HL-60/S4 treated with phorbol 12-myristate 13-acetate at 8.2 ng/mL for 4 days and 3 days (cell line): ENCODE measurements around the gene LIN54.
"Not testable (repeated sequence)": the region's sequence is repeated elsewhere in the genome, so short reads cannot be mapped to it uniquely, and the experiment has no call there.

ENCODE experiments used
- in situ Hi-C: fragments of 300-500 bp; cut with MboI; formaldehyde crosslinking; loops from 2 replicates; pipeline ENCODE4 v1.15.0; 2022; ENCODE audit warnings: low sequenced_read_pairs

Gene LIN54

DNA sequence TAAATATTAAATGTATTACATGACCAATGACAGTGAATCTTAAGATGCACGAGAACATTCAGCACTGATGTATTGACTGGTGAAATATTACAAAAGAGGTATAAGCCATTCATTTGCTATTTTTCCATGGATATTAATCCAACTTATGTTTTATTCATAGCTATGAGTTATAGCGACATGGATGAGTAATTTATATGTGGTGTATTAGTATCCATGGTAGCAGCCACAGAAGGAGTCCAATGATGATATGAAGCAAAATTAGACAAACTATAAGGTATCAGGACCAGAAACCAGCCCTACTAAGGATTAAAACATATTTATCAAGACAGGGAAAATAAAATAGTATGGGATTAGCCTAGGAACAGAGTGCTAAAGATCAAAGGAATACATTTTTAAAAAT lies 59.4 kb downstream of the LIN54 start:
- in situ Hi-C loops = no loop called here

DNA sequence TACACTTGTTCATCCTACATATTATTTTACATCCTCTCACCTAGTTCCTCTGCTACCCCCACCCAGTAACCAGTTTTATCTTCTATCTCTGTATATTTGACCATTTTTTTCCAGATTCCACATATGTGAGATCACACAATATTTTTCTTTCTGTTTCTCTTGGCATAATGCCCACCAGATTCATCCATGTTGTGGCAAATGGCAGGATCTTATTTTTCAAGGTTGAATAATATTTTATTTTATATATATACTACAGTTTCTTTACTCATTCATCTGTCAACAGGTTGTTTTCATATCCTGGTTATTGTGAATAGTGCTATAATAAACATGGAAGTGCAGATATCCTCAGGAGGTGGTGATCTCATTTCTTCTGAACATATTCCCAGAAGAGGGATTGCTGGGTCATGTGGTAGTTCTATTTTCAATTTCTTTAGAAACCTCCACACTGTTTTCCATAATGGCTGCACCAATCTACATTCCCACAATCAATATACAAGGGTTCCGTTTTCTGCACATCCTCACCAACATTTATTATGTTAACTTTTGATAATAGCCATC lies 61.9 kb downstream of the LIN54 start:
- in situ Hi-C loops = no loop called here

DNA sequence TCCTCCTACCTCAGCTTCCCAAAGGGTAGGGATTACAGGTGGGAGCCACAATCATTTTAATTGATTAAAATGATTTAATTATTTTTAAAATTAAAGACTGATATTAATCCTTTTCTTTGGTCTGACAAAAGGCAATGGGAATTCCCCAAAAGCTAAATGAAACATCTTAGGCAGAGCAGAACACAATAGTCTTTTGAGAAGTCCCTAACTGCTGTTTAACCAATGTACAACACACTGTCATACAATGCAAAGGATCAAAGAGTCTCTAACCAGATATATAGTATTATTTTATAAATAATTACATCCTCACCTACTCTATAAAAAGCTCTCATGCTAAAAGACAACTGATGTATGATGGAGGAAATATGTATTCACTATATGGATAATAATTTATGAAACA lies 63.1 kb downstream of the LIN54 start:
- in situ Hi-C loops = no loop called here

DNA sequence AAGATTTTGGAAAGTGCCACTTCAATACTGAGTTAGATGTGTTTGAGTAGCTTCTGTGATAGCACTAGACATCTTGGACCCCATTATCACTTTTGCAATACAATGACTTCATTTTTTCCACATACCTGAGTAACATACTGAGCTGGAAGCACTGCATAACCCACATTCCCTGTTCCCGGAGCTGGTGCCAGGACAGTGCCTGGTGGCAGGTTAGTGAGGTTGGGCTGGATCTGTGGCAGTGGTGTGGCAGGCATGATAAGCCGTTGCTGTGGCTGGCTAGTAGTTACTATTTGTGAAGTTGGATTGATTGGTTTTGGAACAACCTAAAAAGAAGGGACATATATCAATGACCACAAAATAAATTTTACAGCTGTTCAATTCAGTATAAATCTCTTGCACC lies 71.2 kb downstream of the LIN54 start:
- in situ Hi-C loops = no loop called here

DNA sequence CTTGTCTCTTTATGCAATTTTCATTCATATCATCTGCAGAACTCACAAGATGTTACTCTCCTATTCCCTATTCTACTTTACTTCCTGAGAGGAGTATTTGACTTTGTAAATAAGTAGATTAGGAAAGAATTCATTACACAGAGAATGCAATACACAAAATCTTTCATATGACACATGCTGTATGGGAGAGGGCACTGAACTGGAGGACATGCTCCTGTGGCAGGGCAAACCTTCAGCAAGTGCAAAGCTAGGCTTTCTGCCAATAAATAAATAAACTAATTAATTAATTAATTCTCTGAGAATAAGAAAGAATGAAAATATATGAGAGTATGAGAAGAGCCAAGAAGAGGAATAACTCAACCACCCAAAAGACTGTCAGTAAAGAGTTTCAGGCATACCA lies 76.2 kb downstream of the LIN54 start:
- in situ Hi-C loops = no loop called here

DNA sequence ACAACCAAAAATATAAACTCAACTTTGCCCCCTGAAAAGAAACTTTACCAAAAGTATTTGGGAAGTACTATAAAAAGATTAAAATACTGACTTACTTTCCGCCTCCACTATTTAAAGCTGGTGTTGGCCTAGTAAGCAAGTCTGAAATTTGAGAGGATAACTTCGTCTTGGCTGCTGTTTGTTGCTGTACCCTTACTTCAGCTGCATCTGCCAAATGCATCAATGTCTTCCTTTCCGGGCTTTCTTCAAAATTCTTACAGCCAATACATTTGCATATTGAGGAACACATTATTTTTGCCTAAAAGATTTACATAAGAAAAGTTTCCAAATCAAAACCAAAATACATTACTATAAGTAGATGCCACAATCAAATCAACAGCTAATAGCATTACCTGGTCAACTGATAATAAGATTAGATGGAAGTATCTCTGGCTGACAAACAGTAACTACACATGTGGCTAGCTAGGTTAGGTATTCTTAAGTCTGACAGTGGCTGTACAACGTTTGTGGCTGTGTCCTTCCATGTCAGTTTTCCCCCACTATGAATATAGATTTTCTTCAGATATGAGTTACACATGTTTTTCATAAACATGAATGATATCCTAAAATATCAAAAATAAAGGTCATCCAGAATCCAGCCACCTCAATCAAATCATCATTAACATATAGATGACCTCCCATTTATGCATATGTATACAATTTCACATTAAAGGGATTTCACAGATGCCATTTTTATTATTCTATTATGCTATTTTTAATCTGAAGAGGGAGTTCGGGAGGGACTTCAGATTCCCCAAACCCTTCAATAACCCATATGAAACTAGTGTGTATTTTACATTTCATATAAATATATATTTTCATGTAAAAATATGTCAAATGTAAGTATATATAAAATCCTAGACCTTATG lies 79.5 kb downstream of the LIN54 start:
- in situ Hi-C loops = no loop called here

DNA sequence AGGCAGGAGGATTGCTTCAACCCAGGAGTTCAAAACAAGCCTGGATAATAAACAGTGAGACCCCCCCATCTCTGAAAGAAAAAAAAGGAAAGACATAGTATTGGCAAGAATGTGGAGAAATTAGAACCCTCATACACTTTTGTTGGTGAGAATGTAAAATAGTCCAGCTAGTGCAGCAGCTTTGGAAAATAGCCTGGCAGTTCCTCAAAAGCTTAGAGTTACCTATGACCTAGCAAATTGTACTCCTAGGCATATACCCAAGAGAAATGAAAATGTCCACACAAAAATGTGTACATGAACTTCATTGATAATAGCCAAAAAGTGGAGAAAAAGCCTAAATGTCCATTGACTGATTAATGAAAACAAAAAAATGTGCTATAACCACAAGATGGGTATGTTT lies 88.8 kb downstream of the LIN54 start:
- in situ Hi-C loops = no loop called here

DNA sequence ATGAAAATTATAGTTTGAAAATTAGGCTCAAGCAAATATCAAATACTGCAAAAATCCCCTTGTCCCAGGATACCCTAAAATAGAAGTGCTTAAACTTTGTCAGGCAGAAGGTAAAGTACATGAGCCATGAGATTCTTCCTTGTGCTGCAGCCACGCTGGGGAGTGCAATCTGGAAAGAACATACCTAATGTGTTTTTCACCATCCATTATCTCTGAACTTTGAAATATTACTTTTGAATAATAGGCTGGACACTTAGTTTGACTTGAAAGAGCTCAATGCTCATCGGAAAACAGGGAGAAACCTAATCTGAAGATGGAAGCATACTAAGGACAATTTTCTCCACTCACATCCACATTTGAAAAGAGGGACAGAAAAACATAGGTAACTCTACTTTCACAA lies 91.2 kb downstream of the LIN54 start:
- in situ Hi-C loops = no loop called here

DNA sequence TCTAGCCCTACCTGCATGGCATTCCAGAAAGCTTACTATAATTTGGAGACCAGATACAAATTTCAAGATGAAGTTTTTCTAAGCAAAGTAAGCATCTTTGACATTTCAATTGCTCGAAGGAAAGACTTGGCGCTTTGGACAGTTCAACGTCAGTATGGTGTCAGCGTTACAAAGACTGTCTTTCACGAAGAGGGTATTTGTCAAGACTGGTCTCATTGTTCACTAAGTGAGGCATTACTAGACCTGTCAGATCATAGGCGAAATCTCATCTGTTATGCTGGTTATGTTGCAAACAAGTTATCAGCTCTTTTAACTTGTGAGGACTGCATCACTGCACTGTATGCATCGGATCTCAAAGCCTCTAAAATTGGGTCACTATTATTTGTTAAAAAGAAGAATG lies 92.5 kb downstream of the LIN54 start:
- in situ Hi-C loops = no loop called here

DNA sequence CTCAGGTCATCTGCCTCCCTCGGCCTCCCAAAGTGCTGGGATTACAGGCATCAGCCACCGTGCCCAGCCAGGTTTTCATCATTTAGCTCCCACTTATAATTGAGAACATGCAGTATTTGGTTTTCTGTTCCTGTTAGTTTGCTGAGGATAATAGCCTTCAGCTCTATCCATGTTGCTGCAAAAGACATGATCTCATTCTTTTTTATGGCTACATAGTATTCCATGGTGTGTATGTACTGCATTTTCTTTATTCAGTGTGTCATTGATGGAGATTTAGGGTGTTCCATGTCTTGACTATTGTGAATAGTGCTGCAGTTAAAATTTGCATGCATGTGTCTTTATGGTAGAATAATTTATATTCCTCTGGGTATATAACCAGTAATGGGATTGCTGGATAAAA lies 96.7 kb downstream of the LIN54 start:
- in situ Hi-C loops = not testable (repeated sequence)

DNA sequence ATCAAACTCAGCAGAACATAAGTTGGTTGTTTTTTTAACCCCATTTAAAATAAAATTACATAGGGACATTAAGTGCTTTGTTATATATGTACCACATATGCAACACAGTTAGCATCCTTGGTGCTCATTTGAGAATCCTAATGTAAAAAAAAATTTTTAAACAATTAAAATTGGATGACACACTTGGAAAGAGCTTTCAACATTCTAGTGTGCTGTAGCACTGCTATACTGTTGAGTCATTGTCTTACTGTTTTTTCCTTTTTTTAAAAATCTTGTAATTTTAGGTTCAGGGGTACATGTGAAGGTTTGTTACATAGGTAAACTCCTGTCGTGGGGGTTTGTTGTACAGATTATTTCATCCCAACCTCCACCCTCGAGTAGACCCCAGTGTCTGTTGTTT lies 97.3 kb downstream of the LIN54 start:
- in situ Hi-C loops = no loop called here

DNA sequence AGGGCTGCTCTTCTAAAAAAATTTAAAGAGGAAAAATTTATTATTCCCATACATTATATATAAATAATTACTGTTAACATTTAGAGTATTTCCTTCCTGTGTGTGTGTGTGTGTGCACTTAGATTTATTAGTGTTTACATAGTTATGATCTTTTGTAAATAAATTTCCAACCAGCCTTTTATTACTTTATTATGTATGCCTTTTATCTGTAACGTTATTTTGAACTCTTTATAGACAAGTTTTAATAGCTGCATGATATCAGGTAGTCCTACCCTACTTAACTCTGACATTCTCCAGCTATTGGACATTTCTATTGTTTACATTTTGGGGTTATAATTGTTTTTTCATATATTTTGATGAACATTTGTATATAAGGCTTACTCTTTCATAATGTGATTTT lies 101.3 kb downstream of the LIN54 start:
- in situ Hi-C loops = no loop called here

DNA sequence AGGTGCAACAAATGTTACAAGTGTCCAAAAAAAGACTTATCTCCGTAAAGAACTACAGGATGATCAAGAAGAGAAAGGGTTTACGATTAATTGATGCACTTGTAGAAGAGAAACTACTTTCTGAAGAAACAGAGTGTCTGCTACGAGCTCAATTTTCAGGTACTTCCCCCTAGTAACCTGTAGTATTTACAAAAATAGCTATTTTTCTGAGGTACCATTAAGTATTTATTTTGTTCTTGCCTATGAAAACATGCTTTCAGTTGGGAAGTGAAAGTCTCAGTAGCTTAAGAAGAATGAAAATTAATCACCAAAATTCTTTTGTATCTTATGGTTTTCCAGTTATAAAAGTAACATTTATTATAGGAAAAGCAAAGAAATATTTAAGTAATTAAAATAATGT lies 104.2 kb downstream of the LIN54 start:
- in situ Hi-C loops = no loop called here

DNA sequence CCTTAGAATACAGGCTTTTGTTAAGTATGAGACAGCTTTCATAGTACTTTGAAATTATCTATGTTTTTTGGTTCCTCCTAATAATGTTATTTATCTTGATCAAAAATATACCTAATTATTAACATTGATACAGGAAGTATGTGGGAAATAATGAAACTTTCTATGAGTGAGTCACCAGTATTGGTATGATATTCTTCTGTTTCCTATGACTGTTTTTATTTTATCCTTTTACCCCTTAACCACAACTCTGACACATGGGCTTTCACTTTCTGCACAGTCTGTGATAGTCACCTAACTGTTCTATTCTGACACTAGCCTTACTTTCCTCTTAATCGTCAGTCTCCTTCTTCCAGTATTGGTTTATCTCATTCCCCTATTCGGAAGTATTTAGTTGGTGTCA lies 105.4 kb downstream of the LIN54 start:
- in situ Hi-C loops = no loop called here

DNA sequence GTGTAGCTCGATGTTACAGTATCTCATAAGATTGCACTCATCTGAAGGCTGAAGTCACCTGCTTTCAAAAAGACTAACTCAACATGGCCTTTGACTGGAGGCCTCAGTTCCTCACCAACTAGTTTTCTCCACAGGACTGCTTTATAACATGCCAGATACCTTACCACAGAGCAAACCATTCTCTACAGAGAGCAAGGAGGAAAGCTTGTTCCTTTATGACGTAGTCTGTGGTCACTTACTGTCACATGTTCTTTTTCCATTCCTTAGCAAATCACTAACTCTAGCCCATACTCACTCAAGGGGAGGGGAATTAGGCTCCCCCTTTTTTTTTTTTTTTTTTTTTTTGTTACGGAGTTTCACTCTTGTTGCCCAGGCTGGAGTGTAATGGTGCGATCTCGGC lies 106.9 kb downstream of the LIN54 start:
- in situ Hi-C loops = no loop called here

DNA sequence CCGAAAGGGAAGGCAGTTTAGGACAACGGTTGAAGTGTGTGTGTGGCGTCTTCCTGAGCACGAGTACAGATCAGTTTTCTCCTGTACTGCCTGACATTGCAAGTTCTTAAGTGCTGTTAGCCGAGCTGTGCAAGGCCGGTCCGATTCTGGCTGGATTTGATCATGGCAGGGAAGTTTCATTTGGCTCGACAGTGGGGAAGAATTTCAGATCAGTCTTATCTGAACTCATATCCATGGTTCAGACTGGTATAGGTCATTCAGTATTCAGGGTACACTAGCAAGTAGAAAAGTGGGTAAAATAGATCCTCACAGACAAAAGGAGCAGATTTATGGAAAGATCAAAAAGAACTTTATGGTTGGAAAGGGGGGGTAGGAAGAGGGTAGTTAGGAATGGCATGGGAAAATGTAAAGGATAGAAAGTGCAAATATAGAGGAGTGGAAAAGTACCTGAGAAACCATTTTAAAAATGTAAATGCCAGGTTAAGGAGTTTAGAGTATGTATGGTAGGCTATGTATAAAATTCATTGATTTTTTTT lies 109.4 kb downstream of the LIN54 start:
- in situ Hi-C loops = no loop called here

DNA sequence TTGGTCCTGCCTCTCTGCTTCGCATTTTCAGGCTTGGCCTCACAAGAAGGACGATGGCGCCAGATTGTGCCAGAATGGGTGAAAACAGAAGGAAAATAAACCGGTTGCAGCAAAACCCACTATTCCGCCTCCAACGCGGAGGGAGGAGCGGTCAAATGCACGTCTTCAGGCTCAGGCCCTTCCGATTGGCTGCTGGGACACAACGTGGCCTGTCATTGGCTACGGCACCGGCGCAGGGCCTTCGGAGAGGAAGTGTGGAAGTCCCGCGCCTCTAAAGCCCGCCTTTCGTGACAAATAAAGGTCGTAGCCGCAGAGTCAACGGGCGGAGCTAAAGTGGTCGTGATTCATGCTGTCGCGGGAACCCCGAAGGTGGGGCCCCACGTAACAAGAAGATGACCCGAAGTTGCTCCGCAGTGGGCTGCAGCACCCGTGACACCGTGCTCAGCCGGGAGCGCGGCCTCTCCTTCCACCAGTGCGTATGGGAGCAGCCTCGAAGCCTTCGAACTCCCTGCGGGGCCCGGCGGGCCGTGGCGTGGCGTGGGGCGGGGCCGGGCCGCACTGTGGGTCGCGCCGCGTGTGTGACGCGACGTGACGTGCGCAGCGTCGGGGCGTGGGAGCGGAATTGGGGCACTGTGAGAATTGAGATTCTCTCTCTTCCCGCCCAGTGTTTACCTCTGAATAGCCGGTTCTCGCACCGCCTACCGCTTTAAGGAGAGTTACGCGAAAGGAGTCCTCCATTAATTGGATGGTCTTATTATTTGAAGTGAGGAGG lies 110.0 kb downstream of the LIN54 start, which contains the start of gene THAP9:
Gene THAP9, plus strand, starts transcription at position 325 of the 772 bp plus-strand sequence. Its CDS starts 68 bp downstream, at position 393.
- in situ Hi-C loops = no loop called here

DNA sequence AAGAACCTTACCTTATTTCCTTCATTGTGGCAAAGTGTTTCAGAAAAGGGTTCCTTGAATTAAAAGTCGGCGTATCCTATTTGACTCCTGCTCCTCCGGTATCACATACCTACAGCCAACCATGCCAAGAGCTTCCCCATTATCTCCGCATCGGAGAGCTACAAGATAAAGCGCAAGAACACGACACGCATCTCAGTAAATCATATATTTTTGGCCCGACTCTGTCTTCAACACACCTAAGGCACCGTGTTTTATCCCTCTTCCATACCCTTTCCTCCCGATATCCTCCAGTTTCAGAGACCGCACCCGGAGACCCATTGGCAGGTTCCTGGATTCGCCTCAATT lies 110.6 kb downstream of the LIN54 start:
- in situ Hi-C loops = no loop called here

DNA sequence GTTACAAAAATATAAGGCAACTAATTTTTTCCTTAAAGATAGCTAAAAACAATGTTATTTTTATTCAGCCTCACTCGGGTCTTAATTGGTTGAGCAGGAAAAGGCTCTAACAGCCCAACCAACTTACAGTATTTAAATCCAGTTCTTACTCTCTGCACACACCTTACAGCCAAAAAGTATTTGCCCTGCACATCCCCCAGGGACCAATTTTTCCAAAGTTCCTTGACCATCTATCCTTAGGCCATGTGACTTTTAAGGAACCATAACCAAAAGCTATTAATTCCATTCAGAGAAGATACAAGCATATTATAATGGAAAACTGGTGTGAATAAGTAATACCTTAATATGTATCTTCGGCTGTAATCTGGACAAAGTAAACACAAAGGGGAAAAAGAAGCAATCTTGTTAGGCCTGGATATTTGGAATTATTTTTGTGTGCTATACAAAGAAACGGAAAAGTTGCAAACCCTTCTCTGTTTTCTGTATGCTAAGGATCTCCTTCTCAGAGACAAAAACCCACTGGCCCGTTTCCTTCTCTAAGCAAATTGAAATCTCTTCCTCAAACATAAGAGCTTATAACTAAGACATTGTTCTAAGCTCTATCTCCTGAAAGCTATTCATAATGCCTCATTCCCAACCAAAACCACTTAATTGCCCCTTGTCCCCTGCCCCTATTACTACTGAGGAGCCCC lies 111.1 kb downstream of the LIN54 start:
- in situ Hi-C loops = loop anchor here (25.0 kb wide), 1 partner anchor 388 kb away; the partner anchor contains the start of gene COQ2

DNA sequence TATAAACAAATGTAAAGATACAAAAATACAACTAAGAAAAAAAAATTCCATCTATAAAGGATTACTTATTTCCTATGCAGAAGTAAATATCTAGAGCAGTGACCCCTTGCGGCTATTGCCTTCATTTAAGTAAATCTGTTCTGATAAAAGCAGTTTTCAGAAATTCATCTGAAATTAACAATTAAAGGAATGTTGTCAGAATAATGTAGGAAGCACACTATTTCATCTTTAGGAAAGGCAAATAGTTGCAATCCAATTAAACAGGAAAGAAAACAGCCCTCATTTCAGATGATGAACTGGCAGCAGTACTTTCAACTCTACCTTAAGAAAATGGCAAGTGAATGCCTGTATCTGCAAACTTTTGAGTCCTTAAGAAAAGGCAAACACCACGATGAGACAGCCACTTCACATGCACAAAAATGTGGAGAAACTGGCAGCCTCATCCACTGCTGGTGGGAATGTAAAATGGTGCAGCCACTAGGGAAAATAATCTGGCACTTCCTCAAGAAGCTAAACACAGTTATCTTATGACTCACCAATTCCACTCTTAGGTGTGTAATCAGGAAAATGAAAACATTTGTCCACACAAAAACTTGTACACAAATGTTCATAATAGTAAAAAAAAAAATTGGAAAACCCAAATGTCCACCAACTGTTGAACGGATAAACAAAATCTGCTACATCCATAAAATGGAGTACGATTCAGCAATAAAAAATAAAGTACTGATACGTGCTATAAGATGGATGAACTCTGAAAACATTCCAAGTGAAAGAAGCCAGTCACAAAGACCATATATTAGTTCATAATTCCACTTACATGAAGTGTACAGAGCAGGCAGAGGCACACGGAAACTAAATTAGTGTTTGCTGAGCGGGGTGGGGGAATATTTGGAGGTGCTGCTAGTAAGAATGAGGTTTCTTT lies 112.0 kb downstream of the LIN54 start:
- in situ Hi-C loops = loop anchor here (25.0 kb wide), 1 partner anchor 389 kb away; the partner anchor contains the start of gene COQ2
